ENCODE data around the gene FCN1. TPM values are rescaled to one million over a fixed set of nuclear protein-coding genes. Genes with fewer than 3 reads are reported as not detected.

Gene FCN1
- total and polyA plus RNA-seq, 10 of the 15 experiments (the other 5 are each of a cell fraction or from before 2014, with no cell fraction given): 0.08 TPM; not detected in 9

- TF ChIP-seq ZZZ3 (IDR thresholded peaks at IDR 0.05; ENCODE audit: control insufficient read depth, insufficient read length, low read depth): no peak
- no peak for TF ChIP-seq ASH2L (IDR thresholded peaks at IDR 0.05; ENCODE audit: borderline replicate concordance, low read depth)
These were observed 18.5 kb downstream of the FCN1 start (continued) for GRCh38 chr9:134899168-134899567.

GRCh38 chr9:134898319-134898718 lies 19.4 kb downstream of the FCN1 start:
- ChIA-PET POLR2A (no interaction called here), RAD21 (ENCODE audit: unreplicated experiment) (interaction anchor here (0.9 kb wide), 1 partner anchor 33 kb away, joined by 3 read pairs; no protein-coding TSS in a partner anchor), CTCF (no interaction called here), SMC1A (ENCODE audit: uncharacterized antibody, unreplicated experiment) (interaction anchor here (1.1 kb wide), 1 partner anchor 33 kb away, joined by 3 read pairs; no protein-coding TSS in a partner anchor)
- no peak overlapping the region for H3K4me2 ChIP-seq (ENCODE audit: control insufficient read depth, insufficient read depth)
- no peaks in the 10 kb centered on the region for H3K36me3 ChIP-seq (ENCODE audit: control insufficient read depth in 2 of 2, insufficient read depth in 2 of 2, low read length in 1 of 2)
- no peaks in the 10 kb centered on the region for H3K27me3 ChIP-seq (replicated peaks in 1 of 2; ENCODE audit: control insufficient read depth in 2 of 2, insufficient read depth in 2 of 2, low read length in 1 of 2)
- H3K79me2 ChIP-seq (ENCODE audit: control insufficient read depth, insufficient read depth, low read length): no peaks in the 10 kb centered on the region
- intact Hi-C loops (cut with micrococcal nuclease; ENCODE audit: unreplicated experiment): no loop called here
- ATAC-seq (no peak), DNase-seq (ENCODE audit: low read depth, low spot score) (no peak), FAIRE-seq (no peak)
- 0 out of 2 replicates have a peak, but pooled peaks cover 4% of the 10 kb centered on the region for H3K4me1 ChIP-seq (ENCODE audit: control insufficient read depth, insufficient read depth, low read length)
- BruUV-seq (replicated peaks): no TSS peak
- in situ Hi-C loops (cut with MboI): no loop called here
- H3K27ac ChIP-seq (ENCODE audit: control insufficient read depth, insufficient read depth): no peak overlapping the region
- H3K9ac ChIP-seq (ENCODE audit: control insufficient read depth, insufficient read depth, low read length): no peak overlapping the region
- no peaks in the 10 kb centered on the region for H4K20me1 ChIP-seq (ENCODE audit: control insufficient read depth, insufficient read depth)
- H2AFZ ChIP-seq (ENCODE audit: control insufficient read depth, low read depth, low read length): no peak overlapping the region
- H3K9me3 ChIP-seq (replicated peaks; ENCODE audit: control insufficient read depth, insufficient read depth, low read length): peaks cover 8% of the 10 kb centered on the region
- H3K4me3 ChIP-seq: no peak overlapping the region
- 22% methylated on average over 2 of the region's 2 CpGs for WGBS (ENCODE audit: insufficient coverage, insufficient replicate concordance, low lambda C conversion rate, missing lambda C conversion rate)
- TF ChIP-seq BACH1 (IDR thresholded peaks at IDR 0.05; ENCODE audit: borderline replicate concordance): no peak
- no peak for TF ChIP-seq SIX5 (IDR thresholded peaks at IDR 0.05; ENCODE audit: low read depth, low read length, severe bottlenecking)
- no peak for TF ChIP-seq CHD4 (IDR thresholded peaks at IDR 0.05)
- no peak for TF ChIP-seq ZZZ3 (IDR thresholded peaks at IDR 0.05; ENCODE audit: control insufficient read depth, insufficient read length, low read depth)
- TF ChIP-seq CBX3 (IDR thresholded peaks at IDR 0.05; ENCODE audit: borderline replicate concordance, low read depth): no peak
- no peak for TF ChIP-seq PRDM15 (CRISPR knock-in tag; IDR thresholded peaks at IDR 0.05)
- TF ChIP-seq BMI1 (IDR thresholded peaks at IDR 0.05; ENCODE audit: borderline replicate concordance): no peak
- no peak for TF ChIP-seq CBX5 (IDR thresholded peaks at IDR 0.05; ENCODE audit: low read depth)
- TF ChIP-seq SMARCA5 (IDR thresholded peaks at IDR 0.05): no peak
- TF ChIP-seq, protein P1, sequence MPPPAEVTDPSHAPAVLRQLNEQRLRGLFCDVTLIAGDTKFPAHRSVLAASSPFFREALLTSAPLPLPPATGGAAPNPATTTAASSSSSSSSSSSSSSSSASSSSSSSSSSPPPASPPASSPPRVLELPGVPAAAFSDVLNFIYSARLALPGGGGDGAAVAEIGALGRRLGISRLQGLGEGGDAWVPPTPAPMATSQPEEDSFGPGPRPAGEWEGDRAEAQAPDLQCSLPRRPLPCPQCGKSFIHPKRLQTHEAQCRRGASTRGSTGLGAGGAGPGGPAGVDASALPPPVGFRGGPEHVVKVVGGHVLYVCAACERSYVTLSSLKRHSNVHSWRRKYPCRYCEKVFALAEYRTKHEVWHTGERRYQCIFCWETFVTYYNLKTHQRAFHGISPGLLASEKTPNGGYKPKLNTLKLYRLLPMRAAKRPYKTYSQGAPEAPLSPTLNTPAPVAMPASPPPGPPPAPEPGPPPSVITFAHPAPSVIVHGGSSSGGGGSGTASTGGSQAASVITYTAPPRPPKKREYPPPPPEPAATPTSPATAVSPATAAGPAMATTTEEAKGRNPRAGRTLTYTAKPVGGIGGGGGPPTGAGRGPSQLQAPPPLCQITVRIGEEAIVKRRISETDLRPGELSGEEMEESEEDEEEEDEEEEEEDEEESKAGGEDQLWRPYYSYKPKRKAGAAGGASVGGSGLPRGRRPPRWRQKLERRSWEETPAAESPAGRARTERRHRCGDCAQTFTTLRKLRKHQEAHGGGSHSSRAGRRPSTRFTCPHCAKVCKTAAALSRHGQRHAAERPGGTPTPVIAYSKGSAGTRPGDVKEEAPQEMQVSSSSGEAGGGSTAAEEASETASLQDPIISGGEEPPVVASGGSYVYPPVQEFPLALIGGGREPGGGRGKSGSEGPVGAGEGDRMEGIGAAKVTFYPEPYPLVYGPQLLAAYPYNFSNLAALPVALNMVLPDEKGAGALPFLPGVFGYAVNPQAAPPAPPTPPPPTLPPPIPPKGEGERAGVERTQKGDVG (CRISPR knock-in tag; IDR thresholded peaks at IDR 0.05): no peak
- TF ChIP-seq NFXL1 (IDR thresholded peaks at IDR 0.05; ENCODE audit: borderline replicate concordance): no peak
- TF ChIP-seq, protein P2, sequence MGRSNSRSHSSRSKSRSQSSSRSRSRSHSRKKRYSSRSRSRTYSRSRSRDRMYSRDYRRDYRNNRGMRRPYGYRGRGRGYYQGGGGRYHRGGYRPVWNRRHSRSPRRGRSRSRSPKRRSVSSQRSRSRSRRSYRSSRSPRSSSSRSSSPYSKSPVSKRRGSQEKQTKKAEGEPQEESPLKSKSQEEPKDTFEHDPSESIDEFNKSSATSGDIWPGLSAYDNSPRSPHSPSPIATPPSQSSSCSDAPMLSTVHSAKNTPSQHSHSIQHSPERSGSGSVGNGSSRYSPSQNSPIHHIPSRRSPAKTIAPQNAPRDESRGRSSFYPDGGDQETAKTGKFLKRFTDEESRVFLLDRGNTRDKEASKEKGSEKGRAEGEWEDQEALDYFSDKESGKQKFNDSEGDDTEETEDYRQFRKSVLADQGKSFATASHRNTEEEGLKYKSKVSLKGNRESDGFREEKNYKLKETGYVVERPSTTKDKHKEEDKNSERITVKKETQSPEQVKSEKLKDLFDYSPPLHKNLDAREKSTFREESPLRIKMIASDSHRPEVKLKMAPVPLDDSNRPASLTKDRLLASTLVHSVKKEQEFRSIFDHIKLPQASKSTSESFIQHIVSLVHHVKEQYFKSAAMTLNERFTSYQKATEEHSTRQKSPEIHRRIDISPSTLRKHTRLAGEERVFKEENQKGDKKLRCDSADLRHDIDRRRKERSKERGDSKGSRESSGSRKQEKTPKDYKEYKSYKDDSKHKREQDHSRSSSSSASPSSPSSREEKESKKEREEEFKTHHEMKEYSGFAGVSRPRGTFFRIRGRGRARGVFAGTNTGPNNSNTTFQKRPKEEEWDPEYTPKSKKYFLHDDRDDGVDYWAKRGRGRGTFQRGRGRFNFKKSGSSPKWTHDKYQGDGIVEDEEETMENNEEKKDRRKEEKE (IDR thresholded peaks at IDR 0.05): no peak
- no peak for TF ChIP-seq PML (IDR thresholded peaks at IDR 0.05; ENCODE audit: low read length)

Data from GM12878 (cell line).